Measurements from ENCODE around the gene MKLN1.

GRCh38 chr7:131438969-131439368 is 111.3 kb downstream of the MKLN1 start:
- TF ChIP-seq POLR2A (IDR thresholded peaks at IDR 0.05) = no peak
- TF ChIP-seq, protein P1, sequence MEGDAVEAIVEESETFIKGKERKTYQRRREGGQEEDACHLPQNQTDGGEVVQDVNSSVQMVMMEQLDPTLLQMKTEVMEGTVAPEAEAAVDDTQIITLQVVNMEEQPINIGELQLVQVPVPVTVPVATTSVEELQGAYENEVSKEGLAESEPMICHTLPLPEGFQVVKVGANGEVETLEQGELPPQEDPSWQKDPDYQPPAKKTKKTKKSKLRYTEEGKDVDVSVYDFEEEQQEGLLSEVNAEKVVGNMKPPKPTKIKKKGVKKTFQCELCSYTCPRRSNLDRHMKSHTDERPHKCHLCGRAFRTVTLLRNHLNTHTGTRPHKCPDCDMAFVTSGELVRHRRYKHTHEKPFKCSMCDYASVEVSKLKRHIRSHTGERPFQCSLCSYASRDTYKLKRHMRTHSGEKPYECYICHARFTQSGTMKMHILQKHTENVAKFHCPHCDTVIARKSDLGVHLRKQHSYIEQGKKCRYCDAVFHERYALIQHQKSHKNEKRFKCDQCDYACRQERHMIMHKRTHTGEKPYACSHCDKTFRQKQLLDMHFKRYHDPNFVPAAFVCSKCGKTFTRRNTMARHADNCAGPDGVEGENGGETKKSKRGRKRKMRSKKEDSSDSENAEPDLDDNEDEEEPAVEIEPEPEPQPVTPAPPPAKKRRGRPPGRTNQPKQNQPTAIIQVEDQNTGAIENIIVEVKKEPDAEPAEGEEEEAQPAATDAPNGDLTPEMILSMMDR (IDR thresholded peaks at IDR 0.05) = no peak

Data from thyroid gland (tissue), 4 donors.